Type B pancreatic cell (in vitro differentiated cells): ENCODE measurements around the gene ADAM22. TPM values are rescaled to one million over a fixed set of nuclear protein-coding genes. Genes with fewer than 3 reads are reported as not detected.

Experiments used
- DNase-seq: peaks from one replicate; pipeline ENCODE4 v3.0.0; 2021; ENCODE audit warnings: mixed read lengths; ENCODE audit not compliant: unreplicated experiment; ENCODE audit errors: extremely low spot score
- H3K27ac Mint-ChIP-seq: 2 replicates; pipeline ENCODE4 v1.8.0; 2021; ENCODE audit warnings: mild to moderate bottlenecking, mixed read lengths
- H3K27me3 Mint-ChIP-seq: 2 replicates; pipeline ENCODE4 v1.8.0; 2021; ENCODE audit warnings: mixed read lengths
- H3K36me3 Mint-ChIP-seq: 2 replicates; pipeline ENCODE4 v1.8.0; 2021; ENCODE audit warnings: mixed read lengths
- H3K4me1 Mint-ChIP-seq: one replicate; pipeline ENCODE4 v1.8.0; 2021; ENCODE audit warnings: mixed read lengths; ENCODE audit not compliant: unreplicated experiment
- H3K4me3 Mint-ChIP-seq: 2 replicates; pipeline ENCODE4 v1.8.0; 2021; ENCODE audit warnings: mild to moderate bottlenecking, mixed read lengths
- H3K9me3 Mint-ChIP-seq: 2 replicates; pipeline ENCODE4 v1.8.0; 2021; ENCODE audit warnings: mixed read lengths
- total RNA-seq: library from RNA; stranded (reverse); gene quantifications from 2 replicates; pipeline ENCODE4 v1.2.1, GENCODE V29; 2021; ENCODE audit warnings: low replicate concordance
- TF ChIP-seq, protein P1 (sequence below): fragments of 200-600 bp; sonication (generic); conservative IDR thresholded peaks from 2 replicates; pipeline ENCODE4 v1.5.0; 2021; ENCODE audit warnings: antibody characterized with exemption, mild to moderate bottlenecking

Gene ADAM22
- total RNA-seq, 1 donor from 2014 or later: 8.1 TPM

DNA sequence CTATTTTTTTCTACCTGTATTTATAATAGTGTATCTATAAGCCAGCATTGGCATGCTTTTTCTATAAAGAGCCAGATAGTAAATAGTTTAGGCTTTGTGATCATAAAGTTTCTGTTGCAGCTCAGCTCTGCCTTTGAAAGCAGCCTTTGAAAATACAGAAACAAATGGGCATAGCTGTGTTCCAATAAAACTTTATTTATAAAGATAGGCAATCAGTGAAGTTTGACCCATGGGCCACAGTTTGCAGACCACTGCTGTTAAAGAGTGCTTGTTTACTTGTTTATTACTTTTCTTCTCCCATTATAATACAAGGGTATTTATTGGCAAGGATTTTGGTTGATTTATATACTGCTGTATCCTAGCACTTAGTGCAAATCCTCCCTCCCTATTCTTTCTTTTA, 213.3 kb downstream of the ADAM22 start:
- no peak overlapping the region for H3K27ac Mint-ChIP-seq
- no peaks in the 10 kb centered on the region for H3K36me3 Mint-ChIP-seq
- no peaks in the 10 kb centered on the region for H3K4me1 Mint-ChIP-seq
- no peak overlapping the region for H3K4me3 Mint-ChIP-seq
- DNase-seq: no peak
- H3K27me3 Mint-ChIP-seq: no peaks in the 10 kb centered on the region
- no peaks in the 10 kb centered on the region for H3K9me3 Mint-ChIP-seq
- TF ChIP-seq, protein P1, sequence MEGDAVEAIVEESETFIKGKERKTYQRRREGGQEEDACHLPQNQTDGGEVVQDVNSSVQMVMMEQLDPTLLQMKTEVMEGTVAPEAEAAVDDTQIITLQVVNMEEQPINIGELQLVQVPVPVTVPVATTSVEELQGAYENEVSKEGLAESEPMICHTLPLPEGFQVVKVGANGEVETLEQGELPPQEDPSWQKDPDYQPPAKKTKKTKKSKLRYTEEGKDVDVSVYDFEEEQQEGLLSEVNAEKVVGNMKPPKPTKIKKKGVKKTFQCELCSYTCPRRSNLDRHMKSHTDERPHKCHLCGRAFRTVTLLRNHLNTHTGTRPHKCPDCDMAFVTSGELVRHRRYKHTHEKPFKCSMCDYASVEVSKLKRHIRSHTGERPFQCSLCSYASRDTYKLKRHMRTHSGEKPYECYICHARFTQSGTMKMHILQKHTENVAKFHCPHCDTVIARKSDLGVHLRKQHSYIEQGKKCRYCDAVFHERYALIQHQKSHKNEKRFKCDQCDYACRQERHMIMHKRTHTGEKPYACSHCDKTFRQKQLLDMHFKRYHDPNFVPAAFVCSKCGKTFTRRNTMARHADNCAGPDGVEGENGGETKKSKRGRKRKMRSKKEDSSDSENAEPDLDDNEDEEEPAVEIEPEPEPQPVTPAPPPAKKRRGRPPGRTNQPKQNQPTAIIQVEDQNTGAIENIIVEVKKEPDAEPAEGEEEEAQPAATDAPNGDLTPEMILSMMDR: no peak

DNA sequence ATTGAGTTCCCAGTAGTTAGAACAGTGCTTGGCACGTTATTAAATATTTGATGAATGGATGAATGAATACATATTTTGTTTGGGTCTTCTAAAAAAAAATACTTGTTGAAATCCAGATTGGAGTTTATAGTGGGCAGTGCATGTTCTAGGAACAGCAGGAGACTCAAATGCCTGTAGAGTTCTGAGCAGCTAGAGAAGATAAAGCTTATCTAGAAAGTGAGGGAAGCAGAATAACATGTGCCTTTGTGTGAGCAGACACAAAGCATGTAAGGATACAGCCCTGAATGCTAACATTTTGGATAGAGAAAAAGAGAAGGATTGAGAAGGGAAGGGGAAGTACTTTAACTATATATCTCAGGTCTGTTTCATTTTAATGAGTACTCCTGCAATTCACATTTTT, 213.9 kb downstream of the ADAM22 start:
- Mint-ChIP-seq H3K36me3 (no peaks in the 10 kb centered on the region), H3K27ac (no peak overlapping the region), H3K9me3 (no peaks in the 10 kb centered on the region), H3K4me1 (no peaks in the 10 kb centered on the region), H3K4me3 (no peak overlapping the region), H3K27me3 (no peaks in the 10 kb centered on the region)
- DNase-seq: no peak
- TF ChIP-seq, protein P1: no peak

DNA sequence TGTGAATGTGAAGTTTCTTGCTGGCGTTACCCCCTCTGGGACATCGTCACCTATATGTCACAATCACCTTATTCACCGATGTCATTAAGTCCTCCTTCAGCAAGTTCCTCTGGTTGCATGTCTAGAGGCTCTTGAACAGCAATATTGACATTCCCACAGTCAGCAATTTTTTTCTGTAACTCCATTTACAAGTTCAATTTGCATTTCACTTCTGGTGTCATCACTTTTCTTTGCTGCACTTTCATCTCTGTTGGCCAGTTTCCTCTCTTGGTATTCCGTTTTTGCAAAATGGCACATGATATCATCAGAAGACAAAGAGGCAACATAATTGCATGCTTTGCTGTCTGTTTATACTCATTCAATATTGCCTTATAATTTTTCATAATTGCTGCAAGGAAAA, 216.0 kb downstream of the ADAM22 start:
- no peaks in the 10 kb centered on the region for H3K4me1 Mint-ChIP-seq
- H3K9me3 Mint-ChIP-seq: no peaks in the 10 kb centered on the region
- TF ChIP-seq, protein P1: no peak
- H3K27me3 Mint-ChIP-seq: no peaks in the 10 kb centered on the region
- H3K27ac Mint-ChIP-seq: no peak overlapping the region
- no peak for DNase-seq
- H3K36me3 Mint-ChIP-seq: peaks cover 4% of the 10 kb centered on the region
- H3K4me3 Mint-ChIP-seq: no peak overlapping the region

DNA sequence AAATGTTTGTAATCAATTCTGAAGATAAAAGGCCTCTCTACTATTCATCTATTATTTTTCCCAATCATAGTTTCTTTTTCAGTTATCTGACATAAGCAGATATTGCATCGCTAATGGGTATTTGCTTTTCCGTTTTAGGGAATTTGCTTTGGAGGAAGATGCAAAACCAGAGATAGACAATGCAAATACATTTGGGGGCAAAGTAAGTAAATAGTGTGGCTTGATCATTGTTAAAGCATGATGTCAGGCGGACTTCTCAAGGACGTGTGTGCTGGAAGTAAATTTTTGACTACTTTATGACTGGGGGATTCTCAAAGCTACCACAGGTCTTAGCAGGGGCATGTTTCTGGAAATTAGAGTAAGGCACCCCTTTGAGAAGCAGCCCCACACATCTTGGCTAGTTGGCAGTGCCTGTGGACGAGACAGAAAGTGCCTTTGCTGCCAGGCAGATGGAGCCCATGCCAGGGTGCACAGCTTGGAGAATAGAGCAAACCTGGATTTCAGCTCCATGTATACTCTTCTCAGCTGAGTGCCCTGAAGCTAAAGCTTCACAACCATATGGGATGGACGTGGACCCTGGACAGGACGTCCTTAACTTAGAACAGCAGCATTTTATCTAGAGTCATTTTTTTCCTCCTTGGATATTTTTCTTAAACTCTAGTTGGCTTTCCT, 217.2 kb downstream of the ADAM22 start:
- H3K9me3 Mint-ChIP-seq: no peaks in the 10 kb centered on the region
- peaks cover 4% of the 10 kb centered on the region for H3K36me3 Mint-ChIP-seq
- no peak for DNase-seq
- no peak overlapping the region for H3K4me3 Mint-ChIP-seq
- H3K27ac Mint-ChIP-seq: no peak overlapping the region
- H3K4me1 Mint-ChIP-seq: no peaks in the 10 kb centered on the region
- no peaks in the 10 kb centered on the region for H3K27me3 Mint-ChIP-seq
- TF ChIP-seq, protein P1: no peak

DNA sequence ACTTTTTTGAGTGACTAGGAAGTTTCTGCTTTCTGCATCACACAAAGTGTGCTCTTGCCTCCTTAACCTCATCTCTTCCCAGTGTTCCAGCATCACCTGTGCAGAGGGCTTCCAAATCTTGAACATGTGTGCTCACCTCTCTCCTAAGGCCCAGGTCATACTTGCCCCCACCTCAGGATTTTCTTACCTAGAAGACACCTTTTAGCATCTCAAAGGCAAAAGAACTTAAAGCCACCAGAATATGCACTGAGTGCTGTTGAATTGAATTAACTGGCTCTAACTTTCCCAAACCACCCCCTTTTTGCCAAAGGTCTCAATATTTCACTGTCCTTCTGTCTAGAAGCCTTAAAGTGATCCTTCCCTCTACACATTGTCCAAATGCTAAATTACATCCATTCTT, 219.3 kb downstream of the ADAM22 start:
- H3K9me3 Mint-ChIP-seq: peaks cover 3% of the 10 kb centered on the region
- H3K4me3 Mint-ChIP-seq: no peak overlapping the region
- H3K27ac Mint-ChIP-seq: no peak overlapping the region
- DNase-seq: no peak
- TF ChIP-seq, protein P1: no peak
- peaks cover 9% of the 10 kb centered on the region for H3K36me3 Mint-ChIP-seq
- no peaks in the 10 kb centered on the region for H3K4me1 Mint-ChIP-seq
- no peaks in the 10 kb centered on the region for H3K27me3 Mint-ChIP-seq
